Hematopoietic multipotent progenitor cell treated with erythropoietin and hydrocortisone succinate and interleukin-3 and kit ligand, for 17 days (in vitro differentiated cells): ENCODE data around the gene MRPL30.
"Not testable (repeated sequence)": the region's sequence is repeated elsewhere in the genome, so short reads cannot be mapped to it uniquely, and the experiment has no call there.

Experiments
- DNase-seq: peaks from one replicate; pipeline ENCODE4 v3.0.0-alpha.2; 2015; ENCODE audit warnings: low spot score

The MRPL30 gene

GRCh38 chr2:99180755-99181623, at the start of gene MRPL30, which contains the start of gene MITD1:
MRPL30 (plus strand) TSS chr2:99181184; CDS start chr2:99186204, 5,020 bp downstream.
MITD1 (minus strand) TSS chr2:99181058; CDS start chr2:99180981, 77 bp downstream.
- peak; percentile 94 for DNase-seq

DNA sequence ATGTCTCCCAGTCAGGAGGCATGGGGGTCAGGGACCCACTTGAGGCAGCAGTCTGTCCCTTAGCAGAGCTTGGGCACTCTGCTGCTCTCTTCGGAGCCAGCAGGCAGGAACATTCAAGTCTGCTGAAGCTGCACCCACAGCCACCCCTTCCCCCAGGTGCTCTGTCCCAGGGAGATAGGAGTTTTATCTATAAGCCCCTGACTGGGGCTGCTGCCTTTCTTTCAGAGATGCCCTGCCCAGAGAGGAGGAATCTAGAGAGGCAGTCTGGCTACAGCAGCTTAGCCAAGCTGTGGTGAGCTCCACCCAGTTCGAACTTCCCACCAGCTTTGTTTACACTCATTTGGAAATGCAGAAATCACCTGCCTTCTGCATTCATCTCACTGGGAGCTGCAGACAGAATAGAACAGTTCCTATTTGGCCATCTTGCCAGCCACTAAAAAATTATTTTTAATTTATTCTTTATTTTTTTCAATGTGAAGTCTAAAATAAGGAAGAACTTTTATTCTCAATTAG, 45.9 kb upstream of the MRPL30 start:
- not testable (repeated sequence) for DNase-seq

DNA sequence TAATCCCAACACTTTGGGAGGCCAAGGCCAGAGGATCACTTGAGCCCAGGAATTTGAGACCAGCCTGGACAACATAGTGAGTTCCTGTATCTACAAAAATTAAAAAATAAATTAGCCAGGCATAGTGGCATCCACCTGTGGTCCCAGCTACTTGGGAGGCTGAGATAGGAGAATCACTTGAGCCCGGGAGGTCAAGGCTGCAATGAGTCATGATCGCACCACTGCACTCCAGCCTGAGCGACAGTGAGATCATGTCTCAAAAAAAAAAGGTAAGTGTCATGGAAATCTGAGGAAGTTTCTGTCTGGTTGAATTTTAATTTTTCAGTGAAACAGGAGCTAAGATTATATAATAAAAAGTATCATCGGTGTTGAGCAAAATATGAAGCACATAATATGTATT, 42.0 kb upstream of the MRPL30 start:
- no peak for DNase-seq

- no peak for DNase-seq
Observed at GRCh38 chr2:99140056-99140859, 40.7 kb upstream of the MRPL30 start.

- DNase-seq, result no peak
Observed at GRCh38 chr2:99140860-99141109, 40.2 kb upstream of the MRPL30 start.

DNA sequence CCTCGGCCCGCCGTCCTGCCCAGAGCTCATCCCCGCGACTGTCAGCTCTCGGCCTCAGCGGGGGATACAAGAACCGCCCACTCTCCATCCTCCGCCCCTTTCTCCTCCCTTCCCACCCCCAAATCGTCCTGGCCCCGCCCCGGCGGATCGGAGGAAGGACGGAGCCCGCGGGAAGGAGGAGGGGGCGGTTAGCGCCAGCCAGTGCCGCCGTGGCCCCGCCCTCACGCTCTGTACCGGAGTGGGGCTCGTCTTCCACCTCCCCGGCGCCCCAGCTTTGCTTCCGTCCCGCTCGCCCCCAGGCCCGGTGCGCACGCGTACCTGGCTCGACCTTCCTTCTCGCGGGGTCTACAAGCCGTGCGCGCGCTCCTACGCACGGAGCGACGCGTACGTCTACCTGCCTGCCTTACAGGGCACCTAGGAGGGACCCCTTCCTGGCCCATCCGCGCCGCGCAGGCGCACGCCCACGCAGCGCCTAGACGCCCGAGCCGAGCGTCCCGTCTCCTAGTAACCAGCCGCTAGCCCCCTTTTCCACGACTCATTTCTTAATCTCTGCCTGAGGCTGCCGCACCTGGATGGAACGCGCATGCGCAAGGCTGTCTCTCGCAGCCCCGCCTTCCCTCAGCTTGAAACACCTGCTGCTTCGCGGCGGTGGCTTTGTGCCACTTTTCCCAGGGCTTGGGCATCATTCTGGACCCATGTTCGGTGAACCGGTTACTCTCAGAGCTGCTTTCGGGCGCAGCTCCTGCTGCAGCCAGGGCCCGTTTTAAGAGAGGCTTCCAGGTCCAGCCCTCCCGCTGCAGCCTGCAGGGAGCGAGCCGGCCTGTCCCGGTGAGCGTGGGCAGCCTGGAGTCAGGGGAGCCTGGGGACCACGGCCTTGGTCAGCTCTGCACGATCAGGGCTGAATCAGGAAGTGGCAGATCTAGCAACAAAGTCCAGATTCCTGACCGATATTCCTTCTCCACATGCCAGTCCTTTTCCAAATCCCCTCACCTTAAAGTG, 39.6 kb upstream of the MRPL30 start, which contains the start of gene C2orf15:
C2orf15 (plus strand) TSS at position 598 of the 999 bp plus-strand sequence. CDS start 8,852 bp downstream, outside the sequence.
- DNase-seq, result peak; percentile 87

DNA sequence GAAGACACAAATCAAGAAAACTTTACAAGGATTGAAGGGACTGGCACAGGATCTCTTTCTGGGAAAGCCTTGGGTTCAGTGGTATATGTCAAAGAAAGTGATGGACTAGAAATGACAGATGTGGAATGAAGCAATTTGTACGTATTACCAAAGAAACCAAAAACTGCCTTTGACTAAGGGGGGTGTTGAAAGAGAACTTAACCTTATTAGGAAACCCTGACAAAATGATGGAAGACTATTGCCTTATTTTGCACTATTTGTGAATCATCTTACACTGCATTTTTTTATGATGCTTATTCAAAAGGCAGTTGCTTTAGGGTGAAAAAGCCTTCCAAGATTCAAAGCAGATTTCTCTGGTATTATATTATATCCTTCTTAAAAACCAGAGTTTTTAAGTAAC, 30.3 kb upstream of the MRPL30 start:
- DNase-seq, result no peak

DNA sequence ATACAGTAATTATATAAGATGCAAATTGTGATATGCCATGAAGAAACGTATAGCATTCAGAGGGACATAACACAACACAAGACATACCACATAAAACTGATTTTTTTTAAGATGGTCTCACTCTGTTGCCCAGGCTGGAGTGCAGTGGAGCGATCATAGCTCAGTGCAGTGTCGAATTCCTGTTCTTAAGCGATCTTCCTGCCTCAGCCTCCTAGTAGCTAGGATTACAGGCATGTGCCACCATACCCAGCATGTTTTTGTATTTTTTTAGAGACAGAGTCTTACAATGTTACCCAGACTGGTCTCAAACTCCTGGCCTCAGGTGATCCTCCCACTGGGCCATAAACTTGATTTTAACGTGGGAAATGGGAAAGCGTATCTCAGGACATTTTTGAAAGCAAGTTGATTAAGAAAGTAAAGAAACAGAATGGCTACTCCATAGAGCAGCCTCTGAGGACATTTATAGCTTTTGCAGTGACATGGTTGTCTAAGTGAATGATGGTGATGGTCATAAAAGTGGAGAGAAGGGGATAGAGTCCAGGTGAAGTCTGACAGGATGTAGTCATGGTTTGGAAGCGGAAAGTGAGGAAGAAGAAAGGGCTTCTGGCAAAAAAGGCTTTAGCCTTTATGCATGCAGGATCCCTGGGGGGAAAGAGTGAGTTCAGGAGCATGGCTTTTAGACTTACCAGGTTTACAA, 28.6 kb upstream of the MRPL30 start:
- no peak for DNase-seq

- DNase-seq, result peak; percentile 88
Observed at GRCh38 chr2:99153921-99154604, 26.9 kb upstream of the MRPL30 start.

DNA sequence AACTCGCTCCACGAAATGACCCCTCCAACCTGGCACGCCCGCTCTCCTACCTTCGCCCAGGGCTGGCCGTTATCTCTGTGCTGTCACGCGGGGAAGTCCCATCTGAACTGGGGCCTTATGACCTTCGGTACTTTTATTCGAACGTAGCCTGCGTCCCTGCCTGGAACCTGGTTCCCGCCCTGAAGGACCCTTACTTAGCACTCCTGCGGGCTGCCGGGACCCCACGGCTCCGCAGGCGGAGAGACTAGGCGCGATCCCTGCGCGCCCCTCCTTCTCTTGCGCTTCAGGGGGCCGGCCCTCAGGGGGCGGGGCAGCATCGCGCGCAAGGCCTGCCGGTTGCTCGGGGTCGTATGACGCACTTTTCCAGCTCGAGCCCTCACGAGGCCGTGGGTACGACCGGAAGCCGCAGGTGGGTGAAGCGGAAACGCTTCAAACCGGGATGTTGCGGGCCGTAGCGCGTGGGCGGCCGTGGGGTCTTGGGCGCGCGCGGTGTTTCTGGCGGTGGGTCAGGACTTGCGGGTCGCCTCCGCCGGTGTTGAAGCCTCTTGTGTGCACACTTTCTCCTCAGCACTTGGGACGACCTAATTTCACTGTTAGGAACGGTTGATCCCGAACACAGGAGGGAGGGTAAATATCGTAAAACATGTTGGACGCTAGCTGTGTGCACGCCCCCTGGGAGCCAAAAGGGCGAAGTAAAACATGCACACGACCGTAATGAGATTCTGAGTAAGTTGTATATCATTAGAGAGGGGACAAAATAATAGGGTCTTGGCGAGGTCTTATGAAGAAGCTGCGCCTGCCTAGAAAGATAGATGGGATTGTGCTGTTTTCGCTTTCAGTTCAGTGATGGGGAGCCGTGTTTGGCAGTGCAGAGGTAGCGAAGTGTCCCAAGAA, 26.1 kb upstream of the MRPL30 start, which contains the start of the genes LIPT1 and TSGA10:
LIPT1 (plus strand) TSS at position 325 of the 894 bp plus-strand sequence. CDS start 6,991 bp downstream, outside the sequence.
TSGA10 (minus strand) TSS at position 300 of the 894 bp plus-strand sequence. CDS start 45,503 bp downstream, outside the sequence.
- peak; percentile 90 for DNase-seq

GRCh38 chr2:99156891-99157290, 24.1 kb upstream of the MRPL30 start:
- DNase-seq, result no peak

DNA sequence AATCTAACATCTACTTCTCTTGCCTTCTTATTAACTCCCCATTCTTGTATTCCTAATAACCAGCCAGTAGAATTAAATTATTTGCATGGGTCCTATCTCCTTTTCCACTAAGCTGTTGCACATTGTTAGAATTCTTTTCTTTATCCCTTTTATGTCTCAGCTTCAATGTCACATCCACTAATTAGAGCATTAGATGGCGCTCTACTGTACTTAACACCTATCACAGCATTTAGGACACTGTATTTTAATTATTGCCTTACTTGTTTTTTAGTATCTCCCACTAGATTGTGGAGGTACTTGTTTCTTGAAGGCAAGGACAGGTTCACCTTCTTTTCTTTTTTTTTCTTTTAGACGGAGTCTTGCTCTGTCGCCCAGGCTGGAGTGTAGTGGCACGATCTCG, 22.4 kb upstream of the MRPL30 start:
- DNase-seq, result no peak

DNA sequence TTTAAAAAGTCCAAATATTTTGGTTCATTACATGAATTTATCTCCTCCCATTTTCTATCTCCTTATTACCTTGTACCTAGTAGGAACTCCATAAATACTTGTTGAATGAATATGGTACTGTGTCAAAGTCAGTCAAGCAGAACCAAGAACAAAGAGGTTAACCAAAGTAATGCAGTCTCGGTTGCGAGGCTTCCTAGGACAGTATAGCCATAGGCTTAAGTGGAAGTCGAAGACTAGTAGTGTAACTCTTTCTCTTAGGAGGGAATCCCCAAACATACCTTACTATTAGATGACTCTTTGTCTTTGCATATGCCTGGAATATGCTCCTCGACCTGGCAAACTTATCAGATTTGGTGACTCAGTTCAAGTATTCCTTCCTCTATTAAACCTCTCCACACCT, 21.4 kb upstream of the MRPL30 start:
- no peak for DNase-seq

DNA sequence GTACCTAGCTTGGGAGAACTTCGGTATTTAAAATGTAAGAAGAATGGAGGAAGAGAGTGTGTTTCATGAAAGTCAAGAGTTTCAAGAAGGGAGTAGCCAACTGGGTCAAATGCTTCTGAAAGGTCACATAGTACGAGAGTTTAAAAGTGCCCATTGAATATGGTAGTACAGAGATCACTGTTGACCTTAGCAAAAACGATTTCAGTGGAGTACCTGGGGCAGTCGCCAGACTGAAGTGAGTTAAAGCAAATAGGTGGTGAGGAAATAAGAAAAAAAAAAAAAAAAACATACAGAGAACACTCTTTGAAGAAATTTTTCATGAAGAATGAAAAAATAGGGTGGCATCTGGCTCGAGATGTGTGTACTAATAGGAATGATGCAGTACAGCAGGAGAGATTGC, 14.8 kb upstream of the MRPL30 start:
- no peak for DNase-seq

GRCh38 chr2:99169534-99169933, 11.4 kb upstream of the MRPL30 start:
- DNase-seq, result no peak

- no peak for DNase-seq
Observed at GRCh38 chr2:99171377-99172140, 9.4 kb upstream of the MRPL30 start.

DNA sequence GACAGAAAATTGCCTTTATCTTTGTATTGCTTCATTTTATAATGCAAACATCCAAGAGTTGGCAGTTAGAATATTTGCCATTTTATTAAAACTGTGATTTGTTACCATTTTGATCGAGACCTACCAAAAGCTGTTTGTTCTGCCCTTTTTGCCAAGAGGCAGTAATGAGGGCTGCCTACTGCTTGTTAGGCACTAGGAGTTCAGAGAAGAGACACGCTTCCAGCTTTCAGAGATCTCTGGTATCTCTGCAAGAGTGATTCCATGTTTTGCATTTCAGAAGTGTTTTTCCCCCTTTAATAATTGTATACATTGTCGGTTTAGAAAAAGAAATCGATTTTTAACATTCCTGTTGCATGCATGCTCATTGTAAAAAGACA, 628 bp downstream of the MRPL30 start:
- DNase-seq, result peak; percentile 20

DNA sequence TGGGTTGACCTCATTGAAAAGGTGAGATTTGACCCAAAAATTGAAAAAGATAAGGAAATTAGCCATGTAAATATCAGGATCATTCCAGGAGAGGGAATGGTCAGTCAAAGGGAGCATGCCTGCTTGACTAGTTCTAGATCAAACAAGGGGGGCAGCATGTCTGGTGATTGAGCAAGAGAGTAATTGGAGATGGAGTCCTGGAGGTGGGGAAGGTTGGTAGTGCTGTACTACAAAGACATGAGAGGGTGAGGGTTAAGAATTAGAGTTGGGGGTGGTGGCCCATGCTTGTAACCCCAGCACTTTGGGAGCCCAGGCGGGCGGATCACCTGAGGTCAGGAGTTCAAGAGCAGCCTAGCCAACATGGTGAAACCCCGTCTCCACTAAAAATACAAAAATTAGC, 2.0 kb downstream of the MRPL30 start:
- DNase-seq, result no peak
